Measurements from ENCODE around the gene NEGR1.

NEGR1 gene

GRCh38 chr1:72111662-72112061, 170.7 kb downstream of the NEGR1 start:
- no peak for DNase-seq

- DNase-seq = no peak
These were observed 172.4 kb downstream of the NEGR1 start for GRCh38 chr1:72109916-72110315.

- DNase-seq = no peak
These were observed 177.1 kb downstream of the NEGR1 start for GRCh38 chr1:72105201-72105600.

DNA sequence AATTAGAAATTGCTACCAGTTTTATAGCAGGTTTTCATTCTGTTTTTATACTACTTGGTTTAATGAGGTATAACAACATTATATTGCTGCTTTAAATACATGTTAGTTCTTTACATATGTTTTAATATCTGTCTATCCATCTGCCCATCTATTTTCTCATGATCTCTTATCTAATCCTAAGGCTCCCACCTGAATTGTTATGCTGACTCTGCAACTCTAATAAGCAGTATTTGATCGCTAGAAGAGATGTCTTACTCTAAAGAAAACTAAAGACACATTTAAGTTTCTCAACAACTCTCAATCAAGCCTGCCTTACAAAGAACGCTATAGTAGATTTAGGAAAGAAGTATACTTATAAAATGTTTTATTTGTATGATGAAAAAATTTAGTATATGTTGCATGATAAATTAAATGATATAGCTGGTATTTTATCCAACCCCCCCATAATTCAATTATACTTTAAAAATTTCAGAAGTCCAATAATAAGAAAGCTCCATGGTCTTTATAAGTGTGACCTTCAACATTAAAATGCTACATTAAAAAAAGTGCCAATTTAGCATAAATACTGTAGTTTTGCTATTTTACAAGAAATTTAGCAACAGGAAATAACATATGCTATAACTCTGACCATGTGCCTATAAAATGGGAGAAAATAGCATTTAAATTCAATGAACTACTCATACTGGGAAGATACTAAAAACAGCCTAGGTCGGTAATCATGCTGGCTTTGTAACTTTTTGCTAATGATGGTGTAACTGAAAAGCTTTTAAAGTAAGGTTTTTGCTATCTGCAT, 180.3 kb downstream of the NEGR1 start:
- no peak for DNase-seq

DNA sequence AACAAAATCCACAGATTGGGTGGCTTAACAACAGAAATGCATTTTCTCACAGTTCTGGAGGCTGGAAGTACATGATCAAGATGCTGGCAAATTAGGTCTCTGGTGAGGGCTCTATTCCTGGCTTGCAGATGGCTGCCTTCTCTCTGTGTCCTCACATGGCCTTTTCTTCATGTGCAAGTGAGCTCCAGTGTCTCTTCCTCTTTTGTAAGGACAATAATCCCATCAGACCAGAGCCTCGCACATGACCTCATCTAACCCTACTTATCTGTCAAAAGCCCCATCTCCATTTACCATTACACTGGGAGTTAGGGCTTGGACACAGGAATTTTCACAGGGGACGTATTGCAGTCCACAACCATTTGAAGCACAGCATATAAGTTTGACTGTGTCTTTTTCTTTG, 181.6 kb downstream of the NEGR1 start:
- no peak for DNase-seq

GRCh38 chr1:72097851-72098570, 184.3 kb downstream of the NEGR1 start:
- DNase-seq = no peak

GRCh38 chr1:72094209-72094608, 188.1 kb downstream of the NEGR1 start:
- no peak for DNase-seq

DNA sequence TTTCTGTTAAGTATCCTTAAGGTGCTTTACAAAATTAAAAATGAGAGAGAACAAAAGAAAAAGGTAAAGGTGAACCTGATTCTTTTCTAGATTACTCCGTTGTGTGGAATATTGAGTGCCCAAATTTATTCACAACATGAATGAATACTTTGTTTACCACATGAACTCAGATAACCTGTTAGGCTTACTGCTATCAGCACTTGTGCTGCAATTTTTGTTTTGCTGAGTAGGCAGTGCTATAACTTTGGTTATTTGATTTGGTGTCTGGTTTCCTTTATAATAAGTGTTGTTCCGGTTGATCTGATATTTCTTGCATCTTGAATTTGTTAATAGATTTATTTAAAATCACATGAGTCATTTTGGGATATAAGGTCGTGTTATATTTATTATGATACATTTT, 195.9 kb downstream of the NEGR1 start:
- no peak for DNase-seq

DNA sequence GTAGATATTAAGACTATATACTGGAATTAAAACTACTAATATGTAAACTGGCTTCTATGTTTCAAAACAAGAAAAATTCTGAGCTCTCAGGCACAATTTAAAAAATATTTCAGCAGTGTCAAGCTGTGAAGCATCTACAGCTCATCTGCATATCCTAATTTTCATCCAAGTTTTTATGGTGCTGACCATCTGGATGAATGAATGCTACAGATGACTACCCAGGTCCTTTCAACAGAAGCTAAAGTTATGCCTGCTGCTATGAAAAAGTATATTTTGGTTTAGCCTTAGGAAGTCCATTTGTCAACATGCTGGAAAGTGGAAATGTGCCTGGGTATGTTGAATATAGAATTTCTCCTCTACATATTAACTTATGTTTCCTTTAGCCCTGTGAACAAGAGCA, 206.9 kb downstream of the NEGR1 start:
- no peak for DNase-seq

GRCh38 chr1:72066431-72066830, 215.9 kb downstream of the NEGR1 start:
- DNase-seq = no peak

DNA sequence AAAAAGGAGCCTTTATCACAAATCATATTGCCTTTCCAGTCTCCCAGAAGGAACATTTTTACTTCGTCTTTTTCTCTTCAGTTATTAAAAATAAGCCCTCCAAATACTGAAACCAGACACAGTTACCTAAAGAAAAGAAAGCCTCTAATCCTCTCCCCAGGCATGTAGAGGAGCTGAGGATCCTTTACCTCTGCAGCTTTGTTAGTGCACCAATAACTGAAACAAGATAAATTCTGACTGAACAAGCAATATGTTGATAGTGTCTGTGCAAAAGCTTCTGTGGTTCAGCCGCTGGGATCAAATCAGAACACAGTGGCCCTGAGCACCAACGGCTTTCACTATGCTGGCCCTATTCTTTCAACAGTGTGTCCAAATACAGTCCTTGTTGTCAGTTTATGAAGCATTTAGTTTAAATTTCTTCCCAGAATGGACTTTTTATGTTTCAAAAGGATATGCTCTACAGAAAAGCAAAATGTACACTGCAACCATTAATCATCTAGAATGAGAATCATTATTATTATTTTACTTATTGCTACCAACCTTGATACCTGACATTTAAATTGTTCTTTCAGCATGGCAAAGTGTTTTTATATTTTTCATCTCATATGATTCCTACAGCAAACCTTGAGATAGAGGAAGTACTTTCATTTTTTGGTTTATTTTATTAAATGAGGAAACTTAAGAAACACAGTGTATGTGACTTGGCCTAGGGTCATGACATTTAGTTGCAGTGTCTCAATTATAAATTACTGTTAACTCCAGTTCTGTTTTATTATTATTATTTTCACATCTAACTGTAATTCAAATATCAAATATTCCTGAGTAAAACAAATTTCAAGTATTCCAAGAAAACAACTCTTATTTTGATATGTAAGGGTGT, 217.9 kb downstream of the NEGR1 start:
- no peak for DNase-seq

GRCh38 chr1:72063364-72064044, 218.8 kb downstream of the NEGR1 start:
- DNase-seq = no peak

GRCh38 chr1:72062584-72062983, 219.8 kb downstream of the NEGR1 start:
- no peak for DNase-seq

DNA sequence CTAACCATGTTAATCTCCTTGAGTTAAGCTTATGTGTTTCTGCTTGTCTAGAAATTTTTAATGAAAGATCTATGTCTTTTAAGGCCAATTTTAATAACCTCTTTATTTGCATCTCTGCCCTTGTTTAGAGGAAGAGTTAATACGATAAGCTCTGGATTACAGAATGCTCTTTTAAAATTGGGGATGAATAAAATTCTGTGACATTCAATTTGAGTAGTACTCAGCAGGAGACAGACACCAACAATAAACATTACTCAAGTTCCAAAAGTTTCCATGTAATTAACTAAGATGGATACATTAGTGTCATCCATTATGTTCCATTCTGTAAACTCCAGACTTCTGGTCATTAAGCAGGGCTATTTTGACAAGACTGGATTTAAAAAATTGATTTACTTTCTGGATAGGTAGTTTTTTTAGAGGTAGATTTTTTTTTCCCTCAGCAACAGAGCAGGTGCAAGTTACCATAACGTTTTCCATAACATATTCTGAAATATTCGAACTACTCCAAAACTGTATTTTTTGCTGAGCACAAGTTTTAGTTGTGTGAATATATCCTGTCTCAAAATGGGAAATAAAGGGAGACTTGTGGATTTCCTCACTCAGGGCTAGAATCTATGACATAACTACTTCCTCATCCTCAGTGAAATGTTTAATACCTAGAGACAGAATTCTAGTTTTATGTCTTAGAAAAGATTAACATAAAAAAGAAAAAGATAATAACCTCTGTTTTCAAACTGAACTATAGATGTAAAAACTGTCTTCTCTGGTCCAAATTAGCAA, 221.7 kb downstream of the NEGR1 start:
- DNase-seq = no peak

DNA sequence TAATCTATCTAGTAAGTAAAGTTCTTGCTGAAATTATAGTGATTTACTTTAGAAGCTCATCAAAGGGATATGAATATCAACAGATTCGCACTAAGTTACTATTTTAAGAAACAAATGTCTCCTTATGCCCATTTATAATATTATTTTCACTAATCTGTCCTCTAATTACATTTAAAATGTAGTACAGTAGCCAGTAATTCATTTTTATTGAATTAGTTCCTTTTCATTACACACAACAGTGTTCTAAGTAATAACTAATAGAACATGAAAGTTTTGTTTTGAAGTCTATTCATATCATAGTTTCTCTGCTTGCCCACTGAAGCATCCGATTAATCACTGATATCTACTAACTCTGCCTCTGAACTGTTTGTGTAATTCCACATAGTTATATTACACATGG, 225.8 kb downstream of the NEGR1 start:
- DNase-seq = no peak

GRCh38 chr1:72051538-72051937, 230.8 kb downstream of the NEGR1 start:
- DNase-seq = no peak

- no peak for DNase-seq
These were observed 231.8 kb downstream of the NEGR1 start for GRCh38 chr1:72050551-72050950.

GRCh38 chr1:72037745-72038343, 244.5 kb downstream of the NEGR1 start:
- DNase-seq = no peak

- no peak for DNase-seq
These were observed 247.5 kb downstream of the NEGR1 start for GRCh38 chr1:72034827-72035226.

GRCh38 chr1:72023063-72023930, 259.0 kb downstream of the NEGR1 start:
- no peak for DNase-seq

- no peak for DNase-seq
These were observed 263.8 kb downstream of the NEGR1 start for GRCh38 chr1:72018562-72018961.
